Chondrocyte (in vitro differentiated cells): ENCODE results near the gene TCEA2. TPM values are rescaled to one million over a fixed set of nuclear protein-coding genes. Genes with fewer than 3 reads are reported as not detected.

Experiments used
- DNase-seq: peaks from one replicate; pipeline ENCODE4 v3.0.0; 2021; ENCODE audit warnings: mixed read lengths, low spot score
- H3K27ac Mint-ChIP-seq: one replicate; pipeline ENCODE4 v1.8.0; 2021; ENCODE audit warnings: mild to moderate bottlenecking, moderate library complexity, mixed read lengths; ENCODE audit not compliant: unreplicated experiment
- H3K27me3 Mint-ChIP-seq: 2 replicates; pipeline ENCODE4 v1.8.0; 2021; ENCODE audit warnings: low read depth, mixed read lengths
- H3K36me3 Mint-ChIP-seq: 2 replicates; pipeline ENCODE4 v1.8.0; 2021; ENCODE audit warnings: low read depth, mixed read lengths
- H3K4me1 Mint-ChIP-seq: 2 replicates; pipeline ENCODE4 v1.8.0; 2021; ENCODE audit warnings: low read depth, mild to moderate bottlenecking, mixed read lengths
- H3K4me3 Mint-ChIP-seq: one replicate; pipeline ENCODE4 v1.8.0; 2021; ENCODE audit warnings: mild to moderate bottlenecking, moderate library complexity, mixed read lengths; ENCODE audit not compliant: unreplicated experiment
- H3K9me3 Mint-ChIP-seq: 2 replicates; pipeline ENCODE4 v1.8.0; 2021; ENCODE audit warnings: low read depth, mixed read lengths
- CTCF ChIP-seq: fragments of 200-600 bp; sonication (generic); IDR thresholded peaks from 2 replicates; pipeline ENCODE4 v1.5.0; 2021; ENCODE audit warnings: antibody characterized with exemption, mild to moderate bottlenecking, moderate library complexity
- total RNA-seq: library from RNA; stranded (reverse); gene quantifications from 3 replicates; pipeline ENCODE4 v1.2.1, GENCODE V29; 2021

TCEA2 gene
- total RNA-seq, 1 donor from 2014 or later = 57.6 TPM

GRCh38 chr20:64092258-64093012, 29.4 kb downstream of the TCEA2 start:
- TF ChIP-seq CTCF = no peak
- Mint-ChIP-seq H3K36me3 (peaks cover 5% of the 10 kb centered on the region), H3K4me3 (no peak overlapping the region), H3K27ac (no peak overlapping the region), H3K9me3 (peaks cover 3% of the 10 kb centered on the region), H3K4me1 (no peaks in the 10 kb centered on the region), H3K27me3 (peaks cover 26% of the 10 kb centered on the region)
- no peak for DNase-seq

GRCh38 chr20:64093013-64093503, 30.1 kb downstream of the TCEA2 start:
- H3K9me3 Mint-ChIP-seq = peaks cover 3% of the 10 kb centered on the region
- H3K4me3 Mint-ChIP-seq = no peak overlapping the region
- DNase-seq = no peak
- H3K27me3 Mint-ChIP-seq = peaks cover 24% of the 10 kb centered on the region
- H3K27ac Mint-ChIP-seq = no peak overlapping the region
- TF ChIP-seq CTCF = no peak
- H3K4me1 Mint-ChIP-seq = no peaks in the 10 kb centered on the region
- peaks cover 5% of the 10 kb centered on the region for H3K36me3 Mint-ChIP-seq

GRCh38 chr20:64095455-64095854, 32.5 kb downstream of the TCEA2 start:
- TF ChIP-seq CTCF = no peak
- peaks cover 5% of the 10 kb centered on the region for H3K36me3 Mint-ChIP-seq
- H3K4me1 Mint-ChIP-seq = no peaks in the 10 kb centered on the region
- no peak overlapping the region for H3K27ac Mint-ChIP-seq
- no peak overlapping the region for H3K4me3 Mint-ChIP-seq
- no peak for DNase-seq
- H3K27me3 Mint-ChIP-seq = peaks cover 5% of the 10 kb centered on the region
- H3K9me3 Mint-ChIP-seq = peaks cover 3% of the 10 kb centered on the region

GRCh38 chr20:64095927-64096326, 32.9 kb downstream of the TCEA2 start:
- Mint-ChIP-seq H3K9me3 (peaks cover 3% of the 10 kb centered on the region), H3K27me3 (peaks cover 8% of the 10 kb centered on the region), H3K4me1 (no peaks in the 10 kb centered on the region), H3K27ac (no peak overlapping the region), H3K36me3 (peaks cover 5% of the 10 kb centered on the region), H3K4me3 (no peak overlapping the region)
- no peak for DNase-seq
- no peak for TF ChIP-seq CTCF

- no peak for TF ChIP-seq CTCF
- Mint-ChIP-seq H3K27ac (no peak overlapping the region), H3K4me1 (no peaks in the 10 kb centered on the region), H3K9me3 (peaks cover 3% of the 10 kb centered on the region), H3K4me3 (no peak overlapping the region), H3K27me3 (peaks cover 14% of the 10 kb centered on the region), H3K36me3 (peaks cover 5% of the 10 kb centered on the region)
- DNase-seq = no peak
Observed at GRCh38 chr20:64096535-64096934, 33.5 kb downstream of the TCEA2 start.
